ENCODE results near the gene ABTB2.

- TF ChIP-seq, protein P1, sequence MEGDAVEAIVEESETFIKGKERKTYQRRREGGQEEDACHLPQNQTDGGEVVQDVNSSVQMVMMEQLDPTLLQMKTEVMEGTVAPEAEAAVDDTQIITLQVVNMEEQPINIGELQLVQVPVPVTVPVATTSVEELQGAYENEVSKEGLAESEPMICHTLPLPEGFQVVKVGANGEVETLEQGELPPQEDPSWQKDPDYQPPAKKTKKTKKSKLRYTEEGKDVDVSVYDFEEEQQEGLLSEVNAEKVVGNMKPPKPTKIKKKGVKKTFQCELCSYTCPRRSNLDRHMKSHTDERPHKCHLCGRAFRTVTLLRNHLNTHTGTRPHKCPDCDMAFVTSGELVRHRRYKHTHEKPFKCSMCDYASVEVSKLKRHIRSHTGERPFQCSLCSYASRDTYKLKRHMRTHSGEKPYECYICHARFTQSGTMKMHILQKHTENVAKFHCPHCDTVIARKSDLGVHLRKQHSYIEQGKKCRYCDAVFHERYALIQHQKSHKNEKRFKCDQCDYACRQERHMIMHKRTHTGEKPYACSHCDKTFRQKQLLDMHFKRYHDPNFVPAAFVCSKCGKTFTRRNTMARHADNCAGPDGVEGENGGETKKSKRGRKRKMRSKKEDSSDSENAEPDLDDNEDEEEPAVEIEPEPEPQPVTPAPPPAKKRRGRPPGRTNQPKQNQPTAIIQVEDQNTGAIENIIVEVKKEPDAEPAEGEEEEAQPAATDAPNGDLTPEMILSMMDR (conservative IDR thresholded peaks at IDR 0.05 in 1 of 2, IDR thresholded peaks at IDR 0.05 in 1 of 2; ENCODE audit: low read depth in 1 of 2, low read length in 2 of 2): no peak
- no peak for TF ChIP-seq EZH2 (IDR thresholded peaks at IDR 0.05; ENCODE audit: low read length, missing control alignments)
These were observed 3.0 kb downstream of the ABTB2 start for GRCh38 chr11:34354782-34355181.
